Neural cell (in vitro differentiated cells): ENCODE measurements around the gene CYP4F12.

Source experiments
- MXI1 ChIP-seq: fragments of 450-650 bp; conservative IDR thresholded peaks from 2 replicates; pipeline ENCODE4 v1.6.1; 2014; ENCODE audit warnings: antibody characterized with exemption, mild to moderate bottlenecking; ENCODE audit not compliant: poor library complexity, severe bottlenecking
- POLR2AphosphoS5 ChIP-seq: IDR thresholded peaks from 2 replicates; pipeline ENCODE4 v1.6.1; 2012
- TAF1 ChIP-seq: IDR thresholded peaks from 2 replicates; pipeline ENCODE4 v1.6.1; 2012; ENCODE audit warnings: low read depth
- TF ChIP-seq, protein P1 (sequence below): fragments of 450-650 bp; IDR thresholded peaks from 2 replicates; pipeline ENCODE4 v1.5.1; 2014; ENCODE audit warnings: antibody characterized with exemption, mild to moderate bottlenecking, moderate library complexity; ENCODE audit not compliant: poor library complexity, severe bottlenecking
- TF ChIP-seq, protein P2 (sequence below): IDR thresholded peaks from 2 replicates; pipeline ENCODE4 v1.6.1; 2012; ENCODE audit warnings: borderline replicate concordance

DNA sequence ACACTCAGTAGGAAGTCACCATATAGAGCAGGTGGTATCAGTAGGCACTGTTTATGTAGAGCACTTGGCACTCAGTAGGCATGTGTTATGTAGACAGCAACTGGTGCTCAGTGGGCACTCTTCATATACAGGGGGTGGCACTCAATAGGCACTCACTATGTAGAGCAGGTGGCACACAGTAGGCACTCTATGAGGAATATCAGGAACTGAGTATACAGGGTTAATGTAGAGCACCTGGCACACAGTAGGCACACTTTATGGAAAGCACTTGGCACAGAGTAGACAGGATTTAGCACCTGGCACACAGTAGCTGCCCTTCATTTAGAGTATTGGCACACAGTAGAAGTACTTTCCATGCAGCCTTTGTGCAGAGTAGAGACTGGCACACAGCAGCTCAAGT lies 33.3 kb upstream of the CYP4F12 start:
- TF ChIP-seq POLR2AphosphoS5 (no peak), TAF1 (no peak), MXI1 (no peak)
- TF ChIP-seq, protein P1, sequence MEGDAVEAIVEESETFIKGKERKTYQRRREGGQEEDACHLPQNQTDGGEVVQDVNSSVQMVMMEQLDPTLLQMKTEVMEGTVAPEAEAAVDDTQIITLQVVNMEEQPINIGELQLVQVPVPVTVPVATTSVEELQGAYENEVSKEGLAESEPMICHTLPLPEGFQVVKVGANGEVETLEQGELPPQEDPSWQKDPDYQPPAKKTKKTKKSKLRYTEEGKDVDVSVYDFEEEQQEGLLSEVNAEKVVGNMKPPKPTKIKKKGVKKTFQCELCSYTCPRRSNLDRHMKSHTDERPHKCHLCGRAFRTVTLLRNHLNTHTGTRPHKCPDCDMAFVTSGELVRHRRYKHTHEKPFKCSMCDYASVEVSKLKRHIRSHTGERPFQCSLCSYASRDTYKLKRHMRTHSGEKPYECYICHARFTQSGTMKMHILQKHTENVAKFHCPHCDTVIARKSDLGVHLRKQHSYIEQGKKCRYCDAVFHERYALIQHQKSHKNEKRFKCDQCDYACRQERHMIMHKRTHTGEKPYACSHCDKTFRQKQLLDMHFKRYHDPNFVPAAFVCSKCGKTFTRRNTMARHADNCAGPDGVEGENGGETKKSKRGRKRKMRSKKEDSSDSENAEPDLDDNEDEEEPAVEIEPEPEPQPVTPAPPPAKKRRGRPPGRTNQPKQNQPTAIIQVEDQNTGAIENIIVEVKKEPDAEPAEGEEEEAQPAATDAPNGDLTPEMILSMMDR: no peak
- TF ChIP-seq, protein P2, sequence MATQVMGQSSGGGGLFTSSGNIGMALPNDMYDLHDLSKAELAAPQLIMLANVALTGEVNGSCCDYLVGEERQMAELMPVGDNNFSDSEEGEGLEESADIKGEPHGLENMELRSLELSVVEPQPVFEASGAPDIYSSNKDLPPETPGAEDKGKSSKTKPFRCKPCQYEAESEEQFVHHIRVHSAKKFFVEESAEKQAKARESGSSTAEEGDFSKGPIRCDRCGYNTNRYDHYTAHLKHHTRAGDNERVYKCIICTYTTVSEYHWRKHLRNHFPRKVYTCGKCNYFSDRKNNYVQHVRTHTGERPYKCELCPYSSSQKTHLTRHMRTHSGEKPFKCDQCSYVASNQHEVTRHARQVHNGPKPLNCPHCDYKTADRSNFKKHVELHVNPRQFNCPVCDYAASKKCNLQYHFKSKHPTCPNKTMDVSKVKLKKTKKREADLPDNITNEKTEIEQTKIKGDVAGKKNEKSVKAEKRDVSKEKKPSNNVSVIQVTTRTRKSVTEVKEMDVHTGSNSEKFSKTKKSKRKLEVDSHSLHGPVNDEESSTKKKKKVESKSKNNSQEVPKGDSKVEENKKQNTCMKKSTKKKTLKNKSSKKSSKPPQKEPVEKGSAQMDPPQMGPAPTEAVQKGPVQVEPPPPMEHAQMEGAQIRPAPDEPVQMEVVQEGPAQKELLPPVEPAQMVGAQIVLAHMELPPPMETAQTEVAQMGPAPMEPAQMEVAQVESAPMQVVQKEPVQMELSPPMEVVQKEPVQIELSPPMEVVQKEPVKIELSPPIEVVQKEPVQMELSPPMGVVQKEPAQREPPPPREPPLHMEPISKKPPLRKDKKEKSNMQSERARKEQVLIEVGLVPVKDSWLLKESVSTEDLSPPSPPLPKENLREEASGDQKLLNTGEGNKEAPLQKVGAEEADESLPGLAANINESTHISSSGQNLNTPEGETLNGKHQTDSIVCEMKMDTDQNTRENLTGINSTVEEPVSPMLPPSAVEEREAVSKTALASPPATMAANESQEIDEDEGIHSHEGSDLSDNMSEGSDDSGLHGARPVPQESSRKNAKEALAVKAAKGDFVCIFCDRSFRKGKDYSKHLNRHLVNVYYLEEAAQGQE: no peak
